Liver (tissue), 9 donors: ENCODE measurements around the gene RAB41. TPM values are rescaled to one million over a fixed set of nuclear protein-coding genes. Genes with fewer than 3 reads are reported as not detected.

Experiments
- DNase-seq: peaks from one replicate; pipeline ENCODE4 v3.0.0-alpha.2; 2017; ENCODE audit warnings: low spot score
- H3K27ac ChIP-seq, 2 donors: one replicate each; pipeline ENCODE4 v1.7.0; 2013; ENCODE audit warnings: inconsistent platforms in 2 of 2, low read length in 2 of 2, control low read depth in 1 of 2, low read depth in 1 of 2, mild to moderate bottlenecking in 1 of 2
- H3K27me3 ChIP-seq, 4 donors: one replicate each; pipeline versions ENCODE4 v1.6.1 to v1.7.0; 2013; ENCODE audit warnings: low read length in 3 of 4, inconsistent platforms in 1 of 4, mild to moderate bottlenecking in 1 of 4, moderate library complexity in 1 of 4; ENCODE audit not compliant: control insufficient read depth in 4 of 4, insufficient read depth in 4 of 4
- H3K36me3 ChIP-seq, 4 donors: one replicate each; pipeline versions ENCODE4 v1.6.1 to v1.7.0; 2013; ENCODE audit warnings: low read length in 3 of 4, mild to moderate bottlenecking in 3 of 4, low read depth in 1 of 4, moderate library complexity in 1 of 4; ENCODE audit not compliant: control insufficient read depth in 4 of 4, insufficient read depth in 3 of 4
- H3K4me1 ChIP-seq, 4 donors: one replicate each; pipeline versions ENCODE4 v1.6.1 to v1.7.0; 2013; ENCODE audit warnings: low read length in 3 of 4, mild to moderate bottlenecking in 3 of 4, moderate library complexity in 1 of 4; ENCODE audit not compliant: control insufficient read depth in 4 of 4, insufficient read depth in 4 of 4
- H3K4me3 ChIP-seq, 3 donors: one replicate each; pipeline versions ENCODE4 v1.6.1 to v1.7.0; 2013; ENCODE audit warnings: low read length in 3 of 3, control low read depth in 1 of 3, low read depth in 1 of 3, mild to moderate bottlenecking in 1 of 3
- H3K9ac ChIP-seq, 2 donors: one replicate each; pipeline ENCODE4 v1.7.0; 2013; ENCODE audit warnings: low read length in 2 of 2, mild to moderate bottlenecking in 2 of 2, moderate library complexity in 2 of 2, control low read depth in 1 of 2, low read depth in 1 of 2
- H3K9me3 ChIP-seq, 4 donors: one replicate each; pipeline versions ENCODE4 v1.6.1 to v1.7.0; 2013; ENCODE audit warnings: low read length in 3 of 4; ENCODE audit not compliant: control insufficient read depth in 4 of 4
- ATF3 ChIP-seq: IDR thresholded peaks from 2 replicates; pipeline ENCODE4 v1.6.1; 2016; ENCODE audit warnings: antibody characterized with exemption
- EGR1 ChIP-seq, 2 donors: IDR thresholded peaks; 2 replicates each; pipeline ENCODE4 v1.6.1; 2016 to 2018; ENCODE audit warnings: antibody characterized with exemption in 2 of 2, low read depth in 2 of 2
- FOXA1 ChIP-seq: IDR thresholded peaks from 2 replicates; pipeline ENCODE4 v1.6.1; 2016; ENCODE audit warnings: antibody characterized with exemption
- HNF4A ChIP-seq, 2 donors: conservative IDR thresholded peaks; 2 replicates each; pipeline ENCODE4 v1.6.1; 2016; ENCODE audit warnings: antibody characterized with exemption in 2 of 2, mild to moderate bottlenecking in 2 of 2
- JUND ChIP-seq, 2 donors: IDR thresholded peaks; 2 replicates each; pipeline ENCODE4 v1.6.1; 2016; ENCODE audit warnings: antibody characterized with exemption in 2 of 2
- MAX ChIP-seq: IDR thresholded peaks from 2 replicates; pipeline ENCODE4 v1.6.1; 2016; ENCODE audit warnings: antibody characterized with exemption
- NR2F2 ChIP-seq: IDR thresholded peaks from 2 replicates; pipeline ENCODE4 v1.6.1; 2016; ENCODE audit warnings: antibody characterized with exemption
- RAD21 ChIP-seq, 2 donors: IDR thresholded peaks; 2 replicates each; pipeline ENCODE4 v1.6.1; 2016; ENCODE audit warnings: antibody characterized with exemption in 2 of 2, mild to moderate bottlenecking in 2 of 2
- REST ChIP-seq: IDR thresholded peaks from 2 replicates; pipeline ENCODE4 v1.6.1; 2016; ENCODE audit warnings: antibody characterized with exemption, mild to moderate bottlenecking
- RXRA ChIP-seq, 2 donors: IDR thresholded peaks; 2 replicates each; pipeline ENCODE4 v1.6.1; 2017 to 2018; ENCODE audit warnings: antibody characterized with exemption in 2 of 2, mild to moderate bottlenecking in 1 of 2
- SP1 ChIP-seq: IDR thresholded peaks from 2 replicates; pipeline ENCODE4 v1.6.1; 2018; ENCODE audit warnings: antibody characterized with exemption, mild to moderate bottlenecking
- YY1 ChIP-seq: IDR thresholded peaks from 2 replicates; pipeline ENCODE4 v1.6.1; 2016; ENCODE audit warnings: antibody characterized with exemption, mild to moderate bottlenecking
- WGBS: extraction: QIAGEN DNeasy Blood & Tissue Kit; methylation state at CpG from one replicate; pipeline ENCODE4 v1.1.7; 2013; 5-methylcytosine and 5-hydroxymethylcytosine counted together
- polyA plus RNA-seq, 2 donors: library from polyadenylated mRNA; stranded (reverse) in 1 of 2; unstranded in 1 of 2; fragments of 200-250 nt in 1 of 2; fragments of >200 nt in 1 of 2; fragmentation: Nextera tagmentation in 1 of 2; extraction: Ambion mirVana in 1 of 2; gene quantifications; one replicate each; pipeline versions ENCODE4 v1.2.1 to v1.2.3, GENCODE V29; 2013 to 2015
- total RNA-seq, 2 donors: library from RNA; depleted of rRNA; stranded (reverse); fragments of >200 nt; gene quantifications; one replicate each; pipeline ENCODE4 v1.2.3, GENCODE V29; 2014
- TF ChIP-seq, protein P1 (sequence below): IDR thresholded peaks from 2 replicates; pipeline ENCODE4 v1.6.1; 2016; ENCODE audit warnings: antibody characterized with exemption
- donor health status: healthy.
- donor health status: healthy.
- donor health status: healthy.
- donor health status: healthy.
- donor health status: healthy.

RAB41 gene
- total and polyA plus RNA-seq, 4 donors = not detected

- Histone ChIP-seq H3K36me3 (no peaks in the 10 kb centered on the region), H3K4me1 (no peaks in the 10 kb centered on the region), H3K27me3 (no peaks in the 10 kb centered on the region), H3K9me3 (no peaks in the 10 kb centered on the region), H3K4me3 (no peak overlapping the region), H3K9ac (no peak overlapping the region), H3K27ac (no peak overlapping the region)
- TF ChIP-seq ATF3 = no peak
- TF ChIP-seq EGR1 (IDR thresholded peaks at IDR 0.05; ENCODE audit: low read depth in 2 of 2) = no peak
- no peak for TF ChIP-seq YY1
- TF ChIP-seq JUND (IDR thresholded peaks at IDR 0.05) = no peak
- no peak for TF ChIP-seq FOXA1
- TF ChIP-seq MAX = no peak
- no peak for TF ChIP-seq RXRA (IDR thresholded peaks at IDR 0.05)
- no peak for TF ChIP-seq HNF4A (conservative IDR thresholded peaks at IDR 0.05)
- TF ChIP-seq REST = no peak
- TF ChIP-seq, protein P1, sequence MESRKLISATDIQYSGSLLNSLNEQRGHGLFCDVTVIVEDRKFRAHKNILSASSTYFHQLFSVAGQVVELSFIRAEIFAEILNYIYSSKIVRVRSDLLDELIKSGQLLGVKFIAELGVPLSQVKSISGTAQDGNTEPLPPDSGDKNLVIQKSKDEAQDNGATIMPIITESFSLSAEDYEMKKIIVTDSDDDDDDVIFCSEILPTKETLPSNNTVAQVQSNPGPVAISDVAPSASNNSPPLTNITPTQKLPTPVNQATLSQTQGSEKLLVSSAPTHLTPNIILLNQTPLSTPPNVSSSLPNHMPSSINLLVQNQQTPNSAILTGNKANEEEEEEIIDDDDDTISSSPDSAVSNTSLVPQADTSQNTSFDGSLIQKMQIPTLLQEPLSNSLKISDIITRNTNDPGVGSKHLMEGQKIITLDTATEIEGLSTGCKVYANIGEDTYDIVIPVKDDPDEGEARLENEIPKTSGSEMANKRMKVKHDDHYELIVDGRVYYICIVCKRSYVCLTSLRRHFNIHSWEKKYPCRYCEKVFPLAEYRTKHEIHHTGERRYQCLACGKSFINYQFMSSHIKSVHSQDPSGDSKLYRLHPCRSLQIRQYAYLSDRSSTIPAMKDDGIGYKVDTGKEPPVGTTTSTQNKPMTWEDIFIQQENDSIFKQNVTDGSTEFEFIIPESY = no peak
- TF ChIP-seq SP1 = no peak
- no peak for TF ChIP-seq RAD21 (IDR thresholded peaks at IDR 0.05)
- TF ChIP-seq NR2F2 = no peak
- 94% methylated on average over 2 of the region's 2 CpGs for WGBS
- no peak for DNase-seq
Observed at GRCh38 chrX:70255452-70255851, 26.5 kb upstream of the RAB41 start.

- WGBS = 83% methylated on average over 5 of the region's 5 CpGs
- Histone ChIP-seq H3K9me3 (no peaks in the 10 kb centered on the region), H3K27ac (no peak overlapping the region), H3K9ac (no peak overlapping the region), H3K27me3 (no peaks in the 10 kb centered on the region), H3K36me3 (no peaks in the 10 kb centered on the region), H3K4me1 (no peaks in the 10 kb centered on the region), H3K4me3 (no peak overlapping the region)
- no peak for DNase-seq
- TF ChIP-seq HNF4A (conservative IDR thresholded peaks at IDR 0.05) (no peak), ATF3 (no peak), SP1 (no peak)
Observed at GRCh38 chrX:70257423-70258288, 24.3 kb upstream of the RAB41 start.
